Measurements from ENCODE around the gene C1QTNF6.

- TF ChIP-seq CTCF (conservative IDR thresholded peaks at IDR 0.05; ENCODE audit: low read length) (no peak), EZH2phosphoT487 (IDR thresholded peaks at IDR 0.05; ENCODE audit: borderline replicate concordance, low read depth, low read length) (no peak)
Measured at GRCh38 chr22:37205046-37205445, 17.0 kb upstream of the C1QTNF6 start.
